ENCODE data around the gene SUMO2. TPM values are rescaled to one million over a fixed set of nuclear protein-coding genes. Genes with fewer than 3 reads are reported as not detected.

Gene SUMO2
- total RNA-seq, 1 donor from 2014 or later, result 365 TPM

DNA sequence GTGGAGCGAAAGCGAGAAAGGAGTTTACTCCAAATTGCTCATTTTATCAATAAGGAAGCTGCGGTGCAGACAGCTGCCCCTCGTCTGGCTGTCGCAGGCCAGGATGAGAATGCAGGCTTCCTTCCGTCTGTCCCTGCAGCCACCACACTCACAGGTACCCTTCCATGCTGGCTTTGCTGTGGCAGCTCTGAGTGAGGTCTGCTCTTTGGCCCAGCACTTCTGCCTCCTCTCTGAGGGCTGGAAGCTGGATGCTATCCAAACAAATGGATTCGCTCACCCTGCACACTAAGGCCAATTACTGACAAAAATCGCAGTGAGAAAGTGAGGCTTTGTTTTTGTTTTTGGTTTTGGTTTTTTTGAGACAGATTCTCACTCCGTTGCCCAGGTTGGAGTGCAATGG, 66.0 kb downstream of the SUMO2 start:
- intact Hi-C loops (cut with micrococcal nuclease), result loop anchor here (10.0 kb wide), 1 partner anchor 148 kb away; the partner anchor contains the start of genes GGA3 and MRPS7
- ATAC-seq (ENCODE audit: low read depth) (no peak), DNase-seq (no peak)
- Mint-ChIP-seq H3K9me3 (no peaks in the 10 kb centered on the region), H3K27ac (no peak overlapping the region), H3K4me3 (no peak overlapping the region), H3K4me1 (peaks cover 64% of the 10 kb centered on the region), H3K27me3 (no peaks in the 10 kb centered on the region), H3K36me3 (ENCODE audit: low read depth) (peaks cover 17% of the 10 kb centered on the region)
- ChIA-PET CTCF (interaction anchor here (1.6 to 8.7 kb wide), 4 partner anchors 14 to 155 kb away, joined by 3 to 192 read pairs (median 22); partner anchors contain the start of gene NT5C), POLR2A (interaction anchor here (0.7 to 9.7 kb wide), 8 partner anchors 13 to 145 kb away, joined by 3 to 292 read pairs (median 9); partner anchors contain the start of genes GGA3, JPT1, MRPS7 and NT5C)
- TF ChIP-seq, protein P1, sequence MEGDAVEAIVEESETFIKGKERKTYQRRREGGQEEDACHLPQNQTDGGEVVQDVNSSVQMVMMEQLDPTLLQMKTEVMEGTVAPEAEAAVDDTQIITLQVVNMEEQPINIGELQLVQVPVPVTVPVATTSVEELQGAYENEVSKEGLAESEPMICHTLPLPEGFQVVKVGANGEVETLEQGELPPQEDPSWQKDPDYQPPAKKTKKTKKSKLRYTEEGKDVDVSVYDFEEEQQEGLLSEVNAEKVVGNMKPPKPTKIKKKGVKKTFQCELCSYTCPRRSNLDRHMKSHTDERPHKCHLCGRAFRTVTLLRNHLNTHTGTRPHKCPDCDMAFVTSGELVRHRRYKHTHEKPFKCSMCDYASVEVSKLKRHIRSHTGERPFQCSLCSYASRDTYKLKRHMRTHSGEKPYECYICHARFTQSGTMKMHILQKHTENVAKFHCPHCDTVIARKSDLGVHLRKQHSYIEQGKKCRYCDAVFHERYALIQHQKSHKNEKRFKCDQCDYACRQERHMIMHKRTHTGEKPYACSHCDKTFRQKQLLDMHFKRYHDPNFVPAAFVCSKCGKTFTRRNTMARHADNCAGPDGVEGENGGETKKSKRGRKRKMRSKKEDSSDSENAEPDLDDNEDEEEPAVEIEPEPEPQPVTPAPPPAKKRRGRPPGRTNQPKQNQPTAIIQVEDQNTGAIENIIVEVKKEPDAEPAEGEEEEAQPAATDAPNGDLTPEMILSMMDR (IDR thresholded peaks at IDR 0.05), result no peak

Other genes starting within 250 kb of the SUMO2 start
- not detected in 2 replicates for gene OTOP3, start 247.1 kb downstream of the SUMO2 start, total RNA-seq
- 1.5 and 2.1 TPM in 2 replicates for gene HID1, start 210.2 kb downstream of the SUMO2 start, total RNA-seq
- not detected in 2 replicates for gene CDR2L, start 195.3 kb downstream of the SUMO2 start, total RNA-seq
- 28.4 and 31.8 TPM in 2 replicates for gene MRPL58, start 170.3 kb downstream of the SUMO2 start, total RNA-seq
- gene ATP5PD, start 136.0 kb downstream of the SUMO2 start, total RNA-seq, result 158 and 181 TPM in 2 replicates
- 19.5 and 20.2 TPM in 2 replicates for gene KCTD2, start 135.7 kb downstream of the SUMO2 start, total RNA-seq
- 4.9 and 5.7 TPM in 2 replicates for gene SLC16A5, start 95.0 kb downstream of the SUMO2 start, total RNA-seq
- gene ARMC7, start 73.0 kb downstream of the SUMO2 start, total RNA-seq, result 11.8 and 15.4 TPM in 2 replicates
- gene NT5C, start 51.2 kb downstream of the SUMO2 start, total RNA-seq, result 95.0 and 98.2 TPM in 2 replicates
- gene JPT1, start 28.4 kb downstream of the SUMO2 start, total RNA-seq, result 70.5 and 72.9 TPM in 2 replicates
- gene NUP85, start 22.7 kb upstream of the SUMO2 start, total RNA-seq, result 103 and 107 TPM in 2 replicates
- 116 and 119 TPM in 2 replicates for gene GGA3, start 78.6 kb upstream of the SUMO2 start, total RNA-seq
- 67.6 and 71.3 TPM in 2 replicates for gene MRPS7, start 78.9 kb upstream of the SUMO2 start, total RNA-seq
- 50.8 and 55.2 TPM in 2 replicates for gene MIF4GD, start 88.3 kb upstream of the SUMO2 start, total RNA-seq
- 87.6 and 96.7 TPM in 2 replicates for gene SLC25A19, start 106.5 kb upstream of the SUMO2 start, total RNA-seq
- 307 and 320 TPM in 2 replicates for gene GRB2, start 222.7 kb upstream of the SUMO2 start, total RNA-seq

All from activated B cell treated with CpG ODN at 0.5 μM for 24 hours (primary cell).